ENCODE results near the gene FCRL3.

Gene FCRL3

DNA sequence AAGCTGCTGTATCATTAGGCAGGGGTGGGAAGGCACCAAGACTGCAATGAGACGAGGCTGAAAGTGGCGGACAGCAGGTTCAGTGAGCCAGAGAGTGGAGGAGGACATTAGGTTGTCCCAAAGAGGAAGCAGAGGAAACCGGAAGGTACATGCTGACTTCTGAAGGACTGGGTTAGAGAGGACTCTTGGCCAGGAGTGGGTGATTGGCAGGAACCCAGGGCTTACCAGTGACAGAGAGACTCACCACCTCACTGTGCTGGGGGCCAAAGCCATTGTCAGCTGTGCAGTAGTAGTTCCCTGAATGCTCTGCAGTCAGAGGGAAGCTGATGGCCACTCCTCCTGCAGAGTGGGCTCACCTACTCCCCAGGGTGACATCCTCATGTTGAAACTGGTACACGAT is 60.8 kb downstream of the FCRL3 start:
- H3K4me3 ChIP-seq (ENCODE audit: low read length), result no peak overlapping the region
- no peak for DNase-seq (ENCODE audit: low read depth, low spot score)
- no peaks in the 10 kb centered on the region for H3K27me3 ChIP-seq (ENCODE audit: control insufficient read depth, insufficient read depth, low read length)
- no peaks in the 10 kb centered on the region for H3K9me3 ChIP-seq (ENCODE audit: control insufficient read depth, insufficient read depth, low read length)
- H3K4me1 ChIP-seq (ENCODE audit: control insufficient read depth, insufficient read depth, low read length), result peaks cover 5% of the 10 kb centered on the region
- no peaks in the 10 kb centered on the region for H3K36me3 ChIP-seq (ENCODE audit: control insufficient read depth, insufficient read depth, low read length)
- H3K27ac ChIP-seq (ENCODE audit: low read length), result no peak overlapping the region
- no CpG with 5 or more reads among the region's 4 CpGs for WGBS (ENCODE audit: insufficient coverage, insufficient read length)

DNA sequence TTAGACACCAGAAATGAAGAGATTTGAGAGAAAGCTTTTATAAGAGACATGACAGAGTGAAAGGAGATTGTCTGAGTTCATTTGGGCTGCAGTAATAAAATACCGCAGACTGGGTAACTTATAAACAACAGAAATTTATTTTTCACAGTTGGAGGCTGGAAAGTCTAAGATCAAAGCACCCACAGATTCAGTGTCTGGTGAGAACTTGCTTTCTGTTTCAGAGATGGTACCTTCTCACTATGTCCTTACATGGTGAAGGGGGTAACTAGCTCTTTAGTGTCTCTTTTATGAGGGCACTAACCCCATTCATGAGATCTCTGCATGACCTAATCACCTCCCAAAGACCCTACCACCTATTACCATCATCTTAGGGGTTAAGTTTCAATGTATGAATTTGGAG is 71.8 kb downstream of the FCRL3 start:
- H3K4me3 ChIP-seq (ENCODE audit: low read length), result no peak overlapping the region
- H3K27ac ChIP-seq (ENCODE audit: low read length), result no peak overlapping the region
- no peaks in the 10 kb centered on the region for H3K36me3 ChIP-seq (ENCODE audit: control insufficient read depth, insufficient read depth, low read length)
- DNase-seq (ENCODE audit: low read depth, low spot score), result no peak
- H3K4me1 ChIP-seq (ENCODE audit: control insufficient read depth, insufficient read depth, low read length), result no peaks in the 10 kb centered on the region
- no CpG with 5 or more reads among the region's 1 CpG for WGBS (ENCODE audit: insufficient coverage, insufficient read length)
- H3K27me3 ChIP-seq (ENCODE audit: control insufficient read depth, insufficient read depth, low read length), result no peaks in the 10 kb centered on the region
- H3K9me3 ChIP-seq (ENCODE audit: control insufficient read depth, insufficient read depth, low read length), result no peaks in the 10 kb centered on the region
